ENCODE data around the gene DNAJA1.

The DNAJA1 gene

DNA sequence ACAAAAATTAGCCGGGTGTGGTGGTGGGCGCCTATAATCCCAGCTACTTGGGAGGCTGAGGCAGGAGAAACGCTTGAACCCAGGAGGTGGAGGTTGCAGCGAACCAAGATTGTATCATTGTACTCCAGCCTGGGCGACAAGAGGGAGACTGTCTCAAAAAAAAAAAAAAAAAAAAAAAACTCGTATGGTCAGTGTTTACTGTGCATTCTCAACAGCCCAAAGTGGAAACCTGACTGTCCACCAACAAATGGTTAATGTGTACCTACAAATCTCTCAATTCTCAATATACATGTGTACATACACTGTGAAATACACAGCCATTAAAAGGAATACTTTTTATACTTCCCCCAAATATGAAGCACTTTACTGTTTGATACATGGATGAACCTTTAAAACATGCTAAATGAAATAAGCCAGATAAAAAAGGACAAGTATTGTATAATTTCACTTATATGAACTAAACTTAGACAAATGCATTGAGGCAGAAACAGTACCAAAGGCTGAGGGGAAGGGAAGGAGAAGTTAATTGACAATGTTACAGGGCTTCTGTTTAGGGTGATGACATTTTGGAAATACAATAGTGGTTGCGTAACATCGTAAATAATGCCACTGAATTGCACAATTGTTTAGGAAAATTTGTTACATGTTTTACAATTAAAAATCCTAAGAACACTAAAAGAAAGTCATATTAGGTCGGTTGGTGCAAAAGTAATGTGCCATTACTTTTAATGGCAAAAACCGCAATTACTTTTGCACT lies 16.5 kb downstream of the DNAJA1 start:
- H3K9me3 Mint-ChIP-seq = no peaks in the 10 kb centered on the region
- peaks cover 38% of the 10 kb centered on the region for H3K36me3 Mint-ChIP-seq (ENCODE audit: low read depth)
- no peak overlapping the region for H3K27ac Mint-ChIP-seq
- peaks cover 14% of the 10 kb centered on the region for H3K4me1 Mint-ChIP-seq (ENCODE audit: low read depth)
- no peaks in the 10 kb centered on the region for H3K27me3 Mint-ChIP-seq (ENCODE audit: low read depth)
- no peak for DNase-seq (ENCODE audit: low spot score)
- no peak overlapping the region for H3K4me3 Mint-ChIP-seq

- Mint-ChIP-seq H3K27ac (no peak overlapping the region), H3K9me3 (no peaks in the 10 kb centered on the region), H3K36me3 (ENCODE audit: low read depth) (peaks cover 38% of the 10 kb centered on the region), H3K27me3 (ENCODE audit: low read depth) (no peaks in the 10 kb centered on the region), H3K4me1 (ENCODE audit: low read depth) (peaks cover 13% of the 10 kb centered on the region), H3K4me3 (no peak overlapping the region)
- DNase-seq (ENCODE audit: low spot score) = no peak
Observed at GRCh38 chr9:33042473-33042872, 17.4 kb downstream of the DNAJA1 start.

DNA sequence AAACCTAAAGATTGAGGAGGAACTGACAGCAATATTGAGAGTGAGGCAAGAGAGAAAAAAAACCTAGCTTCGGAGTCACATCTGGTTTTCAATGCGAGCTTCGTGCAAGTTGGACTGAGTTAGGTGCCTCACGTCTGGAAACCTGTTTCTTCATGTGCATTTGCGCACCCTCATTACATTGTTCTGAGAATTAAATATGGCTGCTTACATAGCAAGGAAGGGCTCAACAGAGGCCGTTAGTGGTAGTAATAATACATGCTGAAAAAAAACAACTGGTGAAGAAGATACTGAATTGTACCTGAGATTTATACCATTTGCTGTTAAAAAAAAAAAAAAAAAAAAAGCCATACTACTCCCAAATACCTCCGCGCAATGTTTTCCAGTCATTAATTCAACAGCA lies 18.6 kb downstream of the DNAJA1 start:
- Mint-ChIP-seq H3K36me3 (ENCODE audit: low read depth) (peaks cover 36% of the 10 kb centered on the region), H3K27me3 (ENCODE audit: low read depth) (no peaks in the 10 kb centered on the region), H3K27ac (peak overlapping the region; percentile 77), H3K4me1 (ENCODE audit: low read depth) (peaks cover 13% of the 10 kb centered on the region), H3K4me3 (peak overlapping the region; percentile 80), H3K9me3 (no peaks in the 10 kb centered on the region)
- no peak for DNase-seq (ENCODE audit: low spot score)

- H3K27ac Mint-ChIP-seq = peak overlapping the region; percentile 77
- H3K4me3 Mint-ChIP-seq = peak overlapping the region; percentile 80
- H3K9me3 Mint-ChIP-seq = no peaks in the 10 kb centered on the region
- H3K27me3 Mint-ChIP-seq (ENCODE audit: low read depth) = no peaks in the 10 kb centered on the region
- H3K36me3 Mint-ChIP-seq (ENCODE audit: low read depth) = peaks cover 35% of the 10 kb centered on the region
- DNase-seq (ENCODE audit: low spot score) = peak; percentile 62
- H3K4me1 Mint-ChIP-seq (ENCODE audit: low read depth) = peaks cover 13% of the 10 kb centered on the region
Observed at GRCh38 chr9:33044162-33044673, 19.1 kb downstream of the DNAJA1 start.

DNA sequence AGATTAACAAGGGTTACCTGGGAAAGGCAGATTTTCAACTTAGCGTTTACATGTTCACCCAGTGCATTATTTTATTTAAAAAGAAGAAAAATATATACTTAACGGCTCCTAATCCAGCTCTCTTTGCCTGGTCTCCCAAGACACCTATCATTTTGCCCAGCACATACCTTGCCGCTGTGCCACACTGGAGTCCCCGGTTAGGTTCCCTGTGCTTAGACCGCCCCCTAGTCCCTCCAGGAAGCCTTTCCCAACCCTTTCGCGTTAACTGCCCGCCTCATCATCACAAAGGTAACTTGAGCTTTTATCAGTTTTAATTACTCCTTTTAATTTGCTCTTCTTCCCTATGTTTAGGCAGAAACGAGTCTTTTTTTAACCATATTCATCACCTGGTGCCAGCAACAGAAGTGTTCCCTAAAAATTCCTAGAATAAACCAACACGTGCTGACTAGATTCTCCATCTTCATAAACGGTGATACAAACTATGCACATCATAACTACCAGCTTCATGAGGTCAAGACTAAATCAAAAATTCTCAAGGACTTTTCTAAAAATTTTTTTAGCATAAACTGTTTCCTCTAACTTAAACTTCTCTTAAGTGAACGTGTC lies 19.7 kb downstream of the DNAJA1 start:
- peaks cover 14% of the 10 kb centered on the region for H3K4me1 Mint-ChIP-seq (ENCODE audit: low read depth)
- H3K9me3 Mint-ChIP-seq = no peaks in the 10 kb centered on the region
- H3K27me3 Mint-ChIP-seq (ENCODE audit: low read depth) = no peaks in the 10 kb centered on the region
- peaks cover 36% of the 10 kb centered on the region for H3K36me3 Mint-ChIP-seq (ENCODE audit: low read depth)
- H3K27ac Mint-ChIP-seq = peak overlapping the region; percentile 68
- DNase-seq (ENCODE audit: low spot score) = no peak
- peak overlapping the region; percentile 80 for H3K4me3 Mint-ChIP-seq

DNA sequence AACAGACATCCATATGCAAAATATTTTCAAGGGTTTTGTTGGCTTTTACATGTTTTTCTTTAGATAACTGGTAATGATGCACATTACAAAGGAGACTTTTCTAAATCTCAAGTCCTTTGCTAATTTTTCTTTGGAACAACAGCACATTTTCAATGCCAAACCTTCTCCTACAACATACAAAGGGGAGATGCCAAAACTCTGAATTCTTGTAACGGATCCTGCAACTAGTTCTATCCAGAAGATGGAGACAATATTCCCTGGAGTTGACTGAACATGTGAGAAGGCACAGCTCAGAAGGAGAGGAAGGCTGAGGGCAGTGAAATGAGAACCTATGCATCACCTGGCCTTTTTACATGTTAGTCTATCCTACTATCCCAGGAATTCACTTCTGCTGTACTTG lies 21.0 kb downstream of the DNAJA1 start:
- Mint-ChIP-seq H3K9me3 (no peaks in the 10 kb centered on the region), H3K27me3 (ENCODE audit: low read depth) (no peaks in the 10 kb centered on the region), H3K36me3 (ENCODE audit: low read depth) (peaks cover 39% of the 10 kb centered on the region), H3K27ac (no peak overlapping the region), H3K4me3 (no peak overlapping the region), H3K4me1 (ENCODE audit: low read depth) (peaks cover 15% of the 10 kb centered on the region)
- DNase-seq (ENCODE audit: low spot score) = no peak

- peaks cover 42% of the 10 kb centered on the region for H3K36me3 Mint-ChIP-seq (ENCODE audit: low read depth)
Observed at GRCh38 chr9:33048054-33048465, 23.0 kb downstream of the DNAJA1 start.

DNA sequence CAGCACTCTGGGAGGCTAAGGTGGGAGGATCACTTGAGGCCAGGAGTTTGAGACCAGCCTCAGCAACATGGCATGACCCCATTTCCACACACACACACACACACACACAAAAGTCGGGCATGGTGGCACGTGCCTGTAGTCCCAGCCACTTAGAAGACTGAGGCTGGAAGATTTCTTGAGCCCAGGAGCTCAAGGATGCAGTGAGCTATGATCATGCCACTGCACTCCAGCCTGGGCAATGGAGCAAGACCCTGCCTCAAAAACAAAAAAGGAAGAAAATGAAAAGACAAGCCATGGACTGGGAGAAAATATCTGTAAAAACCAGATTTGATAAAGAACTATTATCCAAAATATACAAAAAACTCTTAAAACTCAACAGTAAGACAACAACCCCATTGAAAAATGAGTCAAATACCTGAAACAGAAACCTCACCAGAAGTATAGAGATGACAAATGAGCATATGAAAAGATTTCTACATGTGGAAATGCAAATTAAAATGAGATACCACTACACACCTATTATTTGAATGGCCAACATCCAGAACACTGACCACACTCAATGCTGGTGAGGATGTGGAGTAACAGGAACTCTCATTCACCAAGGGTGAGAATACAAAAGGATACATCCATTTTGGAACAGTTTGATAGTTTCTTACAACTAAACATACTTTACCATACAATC lies 24.7 kb downstream of the DNAJA1 start:
- Mint-ChIP-seq H3K4me3 (no peak overlapping the region), H3K4me1 (ENCODE audit: low read depth) (peaks cover 5% of the 10 kb centered on the region)

More at GRCh38 chr9:33048054-33048465, 23.0 kb downstream of the DNAJA1 start:
- H3K4me3 Mint-ChIP-seq = no peak overlapping the region
- no peaks in the 10 kb centered on the region for H3K9me3 Mint-ChIP-seq
- DNase-seq (ENCODE audit: low spot score) = no peak
- peaks cover 13% of the 10 kb centered on the region for H3K4me1 Mint-ChIP-seq (ENCODE audit: low read depth)
- H3K27me3 Mint-ChIP-seq (ENCODE audit: low read depth) = no peaks in the 10 kb centered on the region
- no peak overlapping the region for H3K27ac Mint-ChIP-seq

GRCh38 chr9:33051144-33051543 lies 26.1 kb downstream of the DNAJA1 start:
- Mint-ChIP-seq H3K27me3 (ENCODE audit: low read depth) (no peaks in the 10 kb centered on the region), H3K4me1 (ENCODE audit: low read depth) (peaks cover 3% of the 10 kb centered on the region), H3K36me3 (ENCODE audit: low read depth) (peaks cover 48% of the 10 kb centered on the region), H3K27ac (no peak overlapping the region), H3K9me3 (no peaks in the 10 kb centered on the region), H3K4me3 (no peak overlapping the region)
- DNase-seq (ENCODE audit: low spot score) = no peak

More for the DNA sequence above, 24.7 kb downstream of the DNAJA1 start:
- peaks cover 46% of the 10 kb centered on the region for H3K36me3 Mint-ChIP-seq (ENCODE audit: low read depth)
- DNase-seq (ENCODE audit: low spot score) = no peak
- no peaks in the 10 kb centered on the region for H3K9me3 Mint-ChIP-seq
- H3K27me3 Mint-ChIP-seq (ENCODE audit: low read depth) = no peaks in the 10 kb centered on the region
- no peak overlapping the region for H3K27ac Mint-ChIP-seq

DNA sequence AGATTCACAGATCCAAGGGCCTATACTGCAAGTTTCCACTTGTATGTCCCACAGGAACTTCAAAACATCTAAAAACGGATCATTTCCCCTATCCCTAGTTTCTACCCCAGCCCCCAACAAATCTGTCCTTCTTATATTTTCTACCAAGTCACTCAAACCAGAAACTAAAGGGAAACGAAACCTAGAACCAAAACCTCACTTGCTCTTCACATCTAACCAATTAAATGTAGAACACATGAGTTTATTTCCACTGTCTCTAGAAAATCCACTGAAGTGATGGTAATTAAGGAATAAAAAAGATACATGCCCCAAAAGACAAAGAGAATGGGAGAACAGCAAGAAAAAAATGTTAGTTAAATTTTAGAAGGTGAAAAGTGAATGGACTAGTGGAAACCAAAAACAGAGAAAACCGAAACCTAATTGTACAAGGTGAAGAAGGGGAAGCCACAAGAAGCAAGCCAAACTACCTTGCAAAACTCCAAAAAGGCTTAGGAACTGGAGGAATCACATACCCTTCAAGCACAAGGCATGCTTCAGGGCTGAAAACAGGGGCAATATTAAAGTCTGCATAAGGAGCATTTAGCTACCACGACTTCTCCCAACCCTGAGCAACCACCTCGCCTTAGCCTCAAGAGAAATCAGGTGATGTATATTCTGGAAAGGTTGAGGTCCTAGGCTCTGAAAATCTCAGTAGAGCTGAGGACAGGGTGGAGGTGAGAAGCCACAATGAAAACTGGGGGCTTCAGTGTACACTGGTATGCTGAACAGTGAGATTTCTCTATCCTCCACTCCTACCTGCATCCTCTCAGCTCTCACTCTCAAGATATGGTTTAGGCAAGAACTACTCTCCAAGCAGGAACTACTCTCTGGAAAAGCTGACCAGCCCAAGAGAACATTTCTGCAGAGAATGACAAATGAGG lies 40.3 kb downstream of the DNAJA1 start:
- peaks cover 6% of the 10 kb centered on the region for H3K4me1 Mint-ChIP-seq (ENCODE audit: low read depth)
- DNase-seq (ENCODE audit: low spot score) = no peak
- no peaks in the 10 kb centered on the region for H3K27me3 Mint-ChIP-seq (ENCODE audit: low read depth)
- no peaks in the 10 kb centered on the region for H3K9me3 Mint-ChIP-seq
- peak overlapping the region; percentile 4 for H3K27ac Mint-ChIP-seq
- H3K4me3 Mint-ChIP-seq = no peak overlapping the region
- H3K36me3 Mint-ChIP-seq (ENCODE audit: low read depth) = peaks cover 40% of the 10 kb centered on the region

DNA sequence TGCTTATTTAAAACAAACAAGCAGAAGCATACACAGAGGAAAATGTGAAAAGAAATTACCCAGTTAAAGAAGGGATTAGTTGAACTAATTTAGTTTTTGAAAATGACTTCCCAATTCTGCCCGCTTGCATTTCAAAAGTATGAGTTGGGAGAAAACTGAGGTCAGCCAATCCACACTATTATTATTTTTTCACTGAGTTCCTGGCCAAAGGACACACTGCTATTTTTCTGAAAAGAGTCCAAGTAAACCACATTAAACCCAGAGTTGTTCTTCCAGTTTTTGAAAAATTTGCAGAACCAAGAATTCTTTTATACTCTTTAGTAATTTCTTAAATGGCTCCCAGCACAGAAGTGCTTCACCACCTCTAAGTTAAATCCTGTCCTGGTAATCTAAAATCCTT lies 43.9 kb downstream of the DNAJA1 start:
- Mint-ChIP-seq H3K9me3 (no peaks in the 10 kb centered on the region), H3K36me3 (ENCODE audit: low read depth) (peaks cover 52% of the 10 kb centered on the region), H3K4me1 (ENCODE audit: low read depth) (peaks cover 12% of the 10 kb centered on the region), H3K4me3 (no peak overlapping the region), H3K27me3 (ENCODE audit: low read depth) (no peaks in the 10 kb centered on the region), H3K27ac (no peak overlapping the region)
- no peak for DNase-seq (ENCODE audit: low spot score)

- Mint-ChIP-seq H3K9me3 (no peaks in the 10 kb centered on the region), H3K4me1 (ENCODE audit: low read depth) (peaks cover 19% of the 10 kb centered on the region), H3K4me3 (peak within 1 kb of the TSS; percentile 99), H3K36me3 (ENCODE audit: low read depth) (peaks cover 27% of the 10 kb centered on the region), H3K27me3 (ENCODE audit: low read depth) (no peaks in the 10 kb centered on the region), H3K27ac (peak within 1 kb of the TSS; percentile 100)
- DNase-seq (ENCODE audit: low spot score) = peak; percentile 96
Observed at GRCh38 chr9:33076046-33077004, 51.3 kb downstream of the DNAJA1 start, which contains the start of gene SMU1. TSS of gene SMU1 (minus strand) at chr9:33076674. CDS start at chr9:33076608, 66 bp downstream.

All from T-helper 2 cell treated with Interferon-gamma antibody and Interleukin-4, amounts not matched to agents 5 μg/mL and 100 μg/mL, for 36 hours (primary cell).